GM13976 (cell line): ENCODE measurements around the gene BAZ2B.

ENCODE experiments used
- DNase-seq: peaks from one replicate; pipeline ENCODE4 v3.0.0; 2012; ENCODE audit warnings: low spot score
- CTCF ChIP-seq: IDR thresholded peaks from 2 replicates; pipeline ENCODE4 v1.5.1; 2012; ENCODE audit warnings: borderline replicate concordance, mild to moderate bottlenecking; ENCODE audit not compliant: insufficient read depth; ENCODE audit errors: extremely low read depth, missing control alignments, control extremely low read depth
- in situ Hi-C: fragments of 300-500 bp; cut with MboI; formaldehyde crosslinking; loops from one replicate; pipeline ENCODE4 v1.12.0; 2022; ENCODE audit warnings: low sequenced_read_pairs, mixed read lengths, inconsistent platforms; ENCODE audit not compliant: unreplicated experiment

The BAZ2B gene

GRCh38 chr2:159513745-159514144, 102.6 kb downstream of the BAZ2B start:
- no peak for DNase-seq
- in situ Hi-C loops = no loop called here
- no peak for TF ChIP-seq CTCF

GRCh38 chr2:159508140-159508539, 108.2 kb downstream of the BAZ2B start:
- TF ChIP-seq CTCF = no peak
- in situ Hi-C loops = no loop called here

GRCh38 chr2:159506764-159507440, 109.4 kb downstream of the BAZ2B start:
- in situ Hi-C loops = no loop called here

More at GRCh38 chr2:159508140-159508539, 108.2 kb downstream of the BAZ2B start:
- DNase-seq = no peak

GRCh38 chr2:159506202-159506601, 110.1 kb downstream of the BAZ2B start:
- in situ Hi-C loops = no loop called here
- DNase-seq = no peak
- no peak for TF ChIP-seq CTCF

More at GRCh38 chr2:159506764-159507440, 109.4 kb downstream of the BAZ2B start:
- no peak for DNase-seq
- no peak for TF ChIP-seq CTCF

- no peak for DNase-seq
- in situ Hi-C loops = no loop called here
- TF ChIP-seq CTCF = no peak
Observed at GRCh38 chr2:159505196-159505595, 111.2 kb downstream of the BAZ2B start.

- no peak for TF ChIP-seq CTCF
- no peak for DNase-seq
- in situ Hi-C loops = no loop called here
Observed at GRCh38 chr2:159501743-159502142, 114.6 kb downstream of the BAZ2B start.
